IPS-11a (cell line): ENCODE measurements around the gene CPNE2.
"Not testable (repeated sequence)": the region's sequence is repeated elsewhere in the genome, so short reads cannot be mapped to it uniquely, and the experiment has no call there.

Source experiments
- H3K4me3 ChIP-seq: one replicate; pipeline ENCODE4 v1.5.1; 2013; ENCODE audit warnings: low read depth, low read length, control low read depth

Gene CPNE2

GRCh38 chr16:57091975-57092785, at the start of gene CPNE2:
TSS of gene CPNE2 (plus strand) at chr16:57092583. CDS start at chr16:57110743, 18,160 bp downstream.
- peak within 1 kb of the TSS; percentile 61 for H3K4me3 ChIP-seq

- H3K4me3 ChIP-seq: no peak overlapping the region
Observed at GRCh38 chr16:57043248-57043647, 49.1 kb upstream of the CPNE2 start.

GRCh38 chr16:57044931-57045693, 47.3 kb upstream of the CPNE2 start:
- H3K4me3 ChIP-seq: no peak overlapping the region

- H3K4me3 ChIP-seq: no peak overlapping the region
Observed at GRCh38 chr16:57045694-57046381, 46.5 kb upstream of the CPNE2 start.

- H3K4me3 ChIP-seq: no peak overlapping the region
Observed at GRCh38 chr16:57048095-57048494, 44.3 kb upstream of the CPNE2 start.

- H3K4me3 ChIP-seq: no peak overlapping the region
Observed at GRCh38 chr16:57049678-57050077, 42.7 kb upstream of the CPNE2 start.

GRCh38 chr16:57051696-57052228, 40.6 kb upstream of the CPNE2 start:
- no peak overlapping the region for H3K4me3 ChIP-seq

GRCh38 chr16:57053206-57053605, 39.2 kb upstream of the CPNE2 start:
- no peak overlapping the region for H3K4me3 ChIP-seq

- H3K4me3 ChIP-seq: no peak overlapping the region
Observed at GRCh38 chr16:57054338-57054737, 38.0 kb upstream of the CPNE2 start.

- H3K4me3 ChIP-seq: no peak overlapping the region
Observed at GRCh38 chr16:57054771-57055170, 37.6 kb upstream of the CPNE2 start.

GRCh38 chr16:57055671-57056070, 36.7 kb upstream of the CPNE2 start:
- H3K4me3 ChIP-seq: no peak overlapping the region

GRCh38 chr16:57058291-57058861, 34.0 kb upstream of the CPNE2 start:
- H3K4me3 ChIP-seq: no peak overlapping the region

- H3K4me3 ChIP-seq: no peak overlapping the region
Observed at GRCh38 chr16:57060323-57061083, 31.9 kb upstream of the CPNE2 start.

GRCh38 chr16:57061084-57061905, 31.1 kb upstream of the CPNE2 start:
- H3K4me3 ChIP-seq: no peak overlapping the region

- no peak overlapping the region for H3K4me3 ChIP-seq
Observed at GRCh38 chr16:57062329-57062728, 30.1 kb upstream of the CPNE2 start.

- H3K4me3 ChIP-seq: not testable (repeated sequence)
Observed at GRCh38 chr16:57063189-57063588, 29.2 kb upstream of the CPNE2 start.

- no peak overlapping the region for H3K4me3 ChIP-seq
Observed at GRCh38 chr16:57064995-57065394, 27.4 kb upstream of the CPNE2 start.

GRCh38 chr16:57066625-57067024, 25.8 kb upstream of the CPNE2 start:
- H3K4me3 ChIP-seq: no peak overlapping the region

GRCh38 chr16:57067347-57067746, 25.0 kb upstream of the CPNE2 start:
- no peak overlapping the region for H3K4me3 ChIP-seq
